K562 (cell line): ENCODE measurements around the gene EVL. TPM values are rescaled to one million over a fixed set of nuclear protein-coding genes. Genes with fewer than 3 reads are reported as not detected.

Source experiments
- CHCHD3 ChIP-seq: fragments of 250-450 bp; sonication (Bioruptor Pico); IDR thresholded peaks from 2 replicates; pipeline ENCODE4 v2.1.2; 2022; ENCODE audit warnings: mild to moderate bottlenecking
- HNRNPK ChIP-seq: fragments of 200-400 bp; formaldehyde crosslinking; IDR thresholded peaks from one replicate; pipeline ENCODE4 v1.6.1; 2018; ENCODE audit warnings: mild to moderate bottlenecking, low read depth, low read length; ENCODE audit not compliant: poor library complexity, severe bottlenecking
- NR2C1 ChIP-seq, 2 experiments: fragments of 450-650 bp; IDR thresholded peaks; 2 replicates each; pipeline ENCODE4 v1.6.1; 2017; ENCODE audit warnings: mild to moderate bottlenecking in 2 of 2, antibody characterized with exemption in 1 of 2, inconsistent platforms in 1 of 2, missing compliant biosample characterization in 1 of 2, missing genetic modification characterization in 1 of 2
- TCF7 ChIP-seq: sonication (generic); IDR thresholded peaks from 2 replicates; pipeline ENCODE4 v1.6.1; 2016; ENCODE audit warnings: antibody characterized with exemption, borderline replicate concordance
- ZNF436 ChIP-seq: fragments of 250-450, 450-650 bp; sonication (Bioruptor Pico); formaldehyde crosslinking; IDR thresholded peaks from 2 replicates; pipeline ENCODE4 v1.7.0; 2020; ENCODE audit warnings: mild to moderate bottlenecking
- polyA plus RNA-seq, 8 experiments: library from polyadenylated mRNA; depleted of rRNA in 4 of 8; stranded (reverse) in 5 of 8; unstranded in 3 of 8; fragments of >200 nt; fragmentation: Nextera tagmentation in 2 of 8; fragmentation: Illumina TruSeq in 1 of 8; extraction: Ambion mirVana in 2 of 8; extraction: Trizol in 1 of 8; gene quantifications; 2 replicates each; pipeline versions ENCODE4 v1.2.1 to v1.2.3, GENCODE V29; 2011 to 2014; ENCODE audit warnings: inconsistent platforms in 1 of 8, missing spikeins in 1 of 8
- total RNA-seq, 7 experiments: library from RNA; depleted of rRNA in 6 of 7; stranded (reverse); fragments of >200 nt in 6 of 7; fragmentation: Illumina TruSeq in 2 of 7; extraction: Trizol in 2 of 7; gene quantifications; 2 replicates each; pipeline versions ENCODE4 v1.2.1 to v1.2.3, GENCODE V29; 2011 to 2021; ENCODE audit warnings: low replicate concordance in 1 of 7
- TF ChIP-seq, protein P1 (sequence below): fragments of 450-650 bp; IDR thresholded peaks from 2 replicates; pipeline ENCODE4 v1.6.1; 2018; ENCODE audit not compliant: partially characterized antibody
- TF ChIP-seq, protein P2 (sequence below): sonication (generic); formaldehyde crosslinking; IDR thresholded peaks from 2 replicates; pipeline ENCODE4 v1.8.0; 2023; ENCODE audit warnings: mild to moderate bottlenecking, missing genetic modification reagents
- TF ChIP-seq, protein P3 (sequence below): fragments of 250-450 bp; sonication (Bioruptor Pico); IDR thresholded peaks from 2 replicates; pipeline ENCODE4 v1.8.0; 2021; ENCODE audit warnings: moderate library complexity, mild to moderate bottlenecking, inconsistent platforms
- TF ChIP-seq, protein P4 (sequence below): fragments of 450-650 bp; IDR thresholded peaks from 2 replicates; pipeline ENCODE4 v1.6.1; 2016; ENCODE audit warnings: borderline replicate concordance
- TF ChIP-seq, protein P5 (sequence below): sonication (generic); formaldehyde crosslinking; IDR thresholded peaks from 2 replicates; pipeline ENCODE4 v1.4.0; 2020; ENCODE audit warnings: mild to moderate bottlenecking, missing genetic modification reagents

The EVL gene
- total and polyA plus RNA-seq, 9 of the 15 experiments (the other 6 are each of a cell fraction or from before 2014, with no cell fraction given): 2.9 to 43.4 (median 23.9) TPM

DNA sequence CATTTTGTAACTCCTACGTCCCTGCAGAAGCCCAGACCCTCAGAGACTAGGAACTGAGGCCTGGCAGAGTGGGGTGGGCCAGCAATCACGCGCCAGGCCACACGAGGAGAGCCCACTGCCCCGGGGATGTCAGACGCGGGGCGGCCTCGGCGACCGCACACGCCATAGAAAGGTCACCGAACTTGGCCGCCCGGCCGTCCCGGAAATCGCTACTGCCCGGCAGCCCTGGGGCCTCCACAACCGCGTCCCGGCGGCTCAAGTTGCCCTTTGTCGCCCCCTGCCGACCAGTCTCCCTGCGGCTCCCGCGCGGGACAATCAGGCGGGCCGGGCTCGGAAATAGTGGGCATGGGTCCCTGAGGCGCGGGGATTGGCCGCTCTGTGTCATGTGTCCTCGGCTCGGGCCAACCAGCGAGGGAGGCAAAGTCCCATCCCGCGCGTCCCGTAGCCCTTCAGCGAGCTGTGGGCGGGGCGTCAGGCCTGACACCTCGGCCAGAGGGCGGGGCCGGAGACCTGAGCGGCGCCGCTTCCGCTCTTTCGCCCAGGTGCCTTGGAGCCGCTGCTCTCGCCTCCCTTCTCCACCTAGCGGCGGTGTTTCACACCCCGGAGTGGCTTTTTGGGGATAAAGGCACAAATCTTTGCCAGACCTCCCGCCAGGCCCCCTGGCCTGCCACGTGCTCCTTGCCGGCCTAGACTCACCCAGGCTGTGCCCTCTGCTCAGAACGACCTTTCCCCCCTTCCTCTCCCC is 127.6 kb downstream of the EVL start (continued):
- TF ChIP-seq, protein P1, sequence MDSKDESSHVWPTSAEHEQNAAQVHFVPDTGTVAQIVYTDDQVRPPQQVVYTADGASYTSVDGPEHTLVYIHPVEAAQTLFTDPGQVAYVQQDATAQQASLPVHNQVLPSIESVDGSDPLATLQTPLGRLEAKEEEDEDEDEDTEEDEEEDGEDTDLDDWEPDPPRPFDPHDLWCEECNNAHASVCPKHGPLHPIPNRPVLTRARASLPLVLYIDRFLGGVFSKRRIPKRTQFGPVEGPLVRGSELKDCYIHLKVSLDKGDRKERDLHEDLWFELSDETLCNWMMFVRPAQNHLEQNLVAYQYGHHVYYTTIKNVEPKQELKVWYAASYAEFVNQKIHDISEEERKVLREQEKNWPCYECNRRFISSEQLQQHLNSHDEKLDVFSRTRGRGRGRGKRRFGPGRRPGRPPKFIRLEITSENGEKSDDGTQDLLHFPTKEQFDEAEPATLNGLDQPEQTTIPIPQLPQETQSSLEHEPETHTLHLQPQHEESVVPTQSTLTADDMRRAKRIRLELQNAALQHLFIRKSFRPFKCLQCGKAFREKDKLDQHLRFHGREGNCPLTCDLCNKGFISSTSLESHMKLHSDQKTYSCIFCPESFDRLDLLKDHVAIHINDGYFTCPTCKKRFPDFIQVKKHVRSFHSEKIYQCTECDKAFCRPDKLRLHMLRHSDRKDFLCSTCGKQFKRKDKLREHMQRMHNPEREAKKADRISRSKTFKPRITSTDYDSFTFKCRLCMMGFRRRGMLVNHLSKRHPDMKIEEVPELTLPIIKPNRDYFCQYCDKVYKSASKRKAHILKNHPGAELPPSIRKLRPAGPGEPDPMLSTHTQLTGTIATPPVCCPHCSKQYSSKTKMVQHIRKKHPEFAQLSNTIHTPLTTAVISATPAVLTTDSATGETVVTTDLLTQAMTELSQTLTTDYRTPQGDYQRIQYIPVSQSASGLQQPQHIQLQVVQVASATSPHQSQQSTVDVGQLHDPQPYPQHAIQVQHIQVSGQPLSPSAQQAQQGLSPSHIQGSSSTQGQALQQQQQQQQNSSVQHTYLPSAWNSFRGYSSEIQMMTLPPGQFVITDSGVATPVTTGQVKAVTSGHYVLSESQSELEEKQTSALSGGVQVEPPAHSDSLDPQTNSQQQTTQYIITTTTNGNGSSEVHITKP: peak; percentile 9
- TF ChIP-seq, protein P2, sequence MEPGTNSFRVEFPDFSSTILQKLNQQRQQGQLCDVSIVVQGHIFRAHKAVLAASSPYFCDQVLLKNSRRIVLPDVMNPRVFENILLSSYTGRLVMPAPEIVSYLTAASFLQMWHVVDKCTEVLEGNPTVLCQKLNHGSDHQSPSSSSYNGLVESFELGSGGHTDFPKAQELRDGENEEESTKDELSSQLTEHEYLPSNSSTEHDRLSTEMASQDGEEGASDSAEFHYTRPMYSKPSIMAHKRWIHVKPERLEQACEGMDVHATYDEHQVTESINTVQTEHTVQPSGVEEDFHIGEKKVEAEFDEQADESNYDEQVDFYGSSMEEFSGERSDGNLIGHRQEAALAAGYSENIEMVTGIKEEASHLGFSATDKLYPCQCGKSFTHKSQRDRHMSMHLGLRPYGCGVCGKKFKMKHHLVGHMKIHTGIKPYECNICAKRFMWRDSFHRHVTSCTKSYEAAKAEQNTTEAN (CRISPR knock-in tag): no peak
- TF ChIP-seq, protein P3, sequence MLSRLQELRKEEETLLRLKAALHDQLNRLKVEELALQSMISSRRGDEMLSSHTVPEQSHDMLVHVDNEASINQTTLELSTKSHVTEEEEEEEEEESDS (CRISPR knock-in tag): no peak
- TF ChIP-seq, protein P4, sequence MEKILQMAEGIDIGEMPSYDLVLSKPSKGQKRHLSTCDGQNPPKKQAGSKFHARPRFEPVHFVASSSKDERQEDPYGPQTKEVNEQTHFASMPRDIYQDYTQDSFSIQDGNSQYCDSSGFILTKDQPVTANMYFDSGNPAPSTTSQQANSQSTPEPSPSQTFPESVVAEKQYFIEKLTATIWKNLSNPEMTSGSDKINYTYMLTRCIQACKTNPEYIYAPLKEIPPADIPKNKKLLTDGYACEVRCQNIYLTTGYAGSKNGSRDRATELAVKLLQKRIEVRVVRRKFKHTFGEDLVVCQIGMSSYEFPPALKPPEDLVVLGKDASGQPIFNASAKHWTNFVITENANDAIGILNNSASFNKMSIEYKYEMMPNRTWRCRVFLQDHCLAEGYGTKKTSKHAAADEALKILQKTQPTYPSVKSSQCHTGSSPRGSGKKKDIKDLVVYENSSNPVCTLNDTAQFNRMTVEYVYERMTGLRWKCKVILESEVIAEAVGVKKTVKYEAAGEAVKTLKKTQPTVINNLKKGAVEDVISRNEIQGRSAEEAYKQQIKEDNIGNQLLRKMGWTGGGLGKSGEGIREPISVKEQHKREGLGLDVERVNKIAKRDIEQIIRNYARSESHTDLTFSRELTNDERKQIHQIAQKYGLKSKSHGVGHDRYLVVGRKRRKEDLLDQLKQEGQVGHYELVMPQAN: no peak
- TF ChIP-seq, protein P5, sequence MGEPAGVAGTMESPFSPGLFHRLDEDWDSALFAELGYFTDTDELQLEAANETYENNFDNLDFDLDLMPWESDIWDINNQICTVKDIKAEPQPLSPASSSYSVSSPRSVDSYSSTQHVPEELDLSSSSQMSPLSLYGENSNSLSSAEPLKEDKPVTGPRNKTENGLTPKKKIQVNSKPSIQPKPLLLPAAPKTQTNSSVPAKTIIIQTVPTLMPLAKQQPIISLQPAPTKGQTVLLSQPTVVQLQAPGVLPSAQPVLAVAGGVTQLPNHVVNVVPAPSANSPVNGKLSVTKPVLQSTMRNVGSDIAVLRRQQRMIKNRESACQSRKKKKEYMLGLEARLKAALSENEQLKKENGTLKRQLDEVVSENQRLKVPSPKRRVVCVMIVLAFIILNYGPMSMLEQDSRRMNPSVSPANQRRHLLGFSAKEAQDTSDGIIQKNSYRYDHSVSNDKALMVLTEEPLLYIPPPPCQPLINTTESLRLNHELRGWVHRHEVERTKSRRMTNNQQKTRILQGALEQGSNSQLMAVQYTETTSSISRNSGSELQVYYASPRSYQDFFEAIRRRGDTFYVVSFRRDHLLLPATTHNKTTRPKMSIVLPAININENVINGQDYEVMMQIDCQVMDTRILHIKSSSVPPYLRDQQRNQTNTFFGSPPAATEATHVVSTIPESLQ (CRISPR knock-in tag): no peak
- TF ChIP-seq CHCHD3 (CRISPR knock-in tag) (no peak), TCF7 (0 out of 2 replicates have a peak, but pooled peaks have one; percentile 37), HNRNPK (no peak), NR2C1 (IDR thresholded peaks at IDR 0.05) (peak; percentile 26), NR2C1 (tag; IDR thresholded peaks at IDR 0.05) (peak; percentile 79), ZNF436 (CRISPR knock-in tag) (no peak)
